SJSA1 (cell line): Measurements from ENCODE around the gene USP17L24. TPM values are rescaled to one million over a fixed set of nuclear protein-coding genes. Genes with fewer than 3 reads are reported as not detected.
"Not testable (repeated sequence)": the region's sequence is repeated elsewhere in the genome, so short reads cannot be mapped to it uniquely, and the experiment has no call there.

ENCODE experiments used
- DNase-seq, 2 experiments: peaks; one replicate each; pipeline ENCODE4 v3.0.0-alpha.2; 2015 to 2020; ENCODE audit warnings: low spot score in 2 of 2, low read depth in 1 of 2
- H3K27ac ChIP-seq: fragments of 250-450 bp; sonication (Bioruptor Pico); 2 replicates; pipeline ENCODE4 v1.5.1; 2020; ENCODE audit warnings: mild to moderate bottlenecking, moderate library complexity
- H3K27me3 ChIP-seq: fragments of 250-450 bp; sonication (Bioruptor Pico); replicated peaks from 2 replicates; pipeline ENCODE4 v1.5.1; 2020; ENCODE audit warnings: mild to moderate bottlenecking, moderate library complexity
- H3K36me3 ChIP-seq: fragments of 250-450 bp; sonication (Bioruptor Pico); 2 replicates; pipeline ENCODE4 v1.5.1; 2020; ENCODE audit warnings: mild to moderate bottlenecking
- H3K4me1 ChIP-seq: fragments of 250-450 bp; sonication (Bioruptor Pico); replicated peaks from 2 replicates; pipeline ENCODE4 v1.6.1; 2021; ENCODE audit warnings: mild to moderate bottlenecking
- H3K4me3 ChIP-seq: fragments of 250-450 bp; sonication (Bioruptor Pico); 2 replicates; pipeline ENCODE4 v1.5.1; 2020; ENCODE audit warnings: mild to moderate bottlenecking
- H3K9me3 ChIP-seq: fragments of 250-450 bp; sonication (Bioruptor Pico); replicated peaks from 2 replicates; pipeline ENCODE4 v1.5.1; 2020; ENCODE audit warnings: mild to moderate bottlenecking
- total RNA-seq: library from RNA; depleted of rRNA; stranded (reverse); fragments of >200 nt; shearing (Covaris generic); gene quantifications from 2 replicates; pipeline ENCODE4 v1.2.3, GENCODE V29; 2014; rRNA removed

USP17L24 gene
- total RNA-seq: not detected in 2 replicates

- not testable (repeated sequence) for H3K27me3 ChIP-seq, DNase-seq, H3K36me3 ChIP-seq
These were observed at the start of gene USP17L24 for GRCh38 chr4:9324865-9325264. Gene USP17L24, plus strand, starts transcription at chr4:9325165. Its CDS starts 0 bp downstream, at chr4:9325165.

GRCh38 chr4:9324191-9324590, 774 bp upstream of the USP17L24 start:
- not testable (repeated sequence) for H3K9me3 ChIP-seq, H3K27me3 ChIP-seq, DNase-seq, H3K36me3 ChIP-seq, H3K4me1 ChIP-seq, H3K4me3 ChIP-seq, H3K27ac ChIP-seq

More at GRCh38 chr4:9324865-9325264, at the start of gene USP17L24:
- H3K4me3 ChIP-seq, H3K27ac ChIP-seq, H3K4me1 ChIP-seq, H3K9me3 ChIP-seq: not testable (repeated sequence)

- H3K27me3 ChIP-seq, H3K9me3 ChIP-seq, H3K36me3 ChIP-seq, DNase-seq, H3K4me3 ChIP-seq, H3K4me1 ChIP-seq, H3K27ac ChIP-seq: not testable (repeated sequence)
These were observed 4.6 kb downstream of the USP17L24 start, which contains the start of gene USP17L25 for GRCh38 chr4:9329611-9330010. Gene USP17L25, plus strand, starts transcription at chr4:9329911. Its CDS starts 0 bp downstream, at chr4:9329911.

- H3K27me3 ChIP-seq, H3K4me3 ChIP-seq, DNase-seq, H3K27ac ChIP-seq, H3K36me3 ChIP-seq, H3K4me1 ChIP-seq, H3K9me3 ChIP-seq: not testable (repeated sequence)
These were observed 9.4 kb downstream of the USP17L24 start, which contains the start of gene USP17L26 for GRCh38 chr4:9334358-9334757. Gene USP17L26, plus strand, starts transcription at chr4:9334658. Its CDS starts 0 bp downstream, at chr4:9334658.

GRCh38 chr4:9339103-9339502, 14.1 kb downstream of the USP17L24 start, which contains the start of gene USP17L5:
Gene USP17L5, plus strand, starts transcription at chr4:9339403. Its CDS starts 0 bp downstream, at chr4:9339403.
- H3K27me3 ChIP-seq, H3K9me3 ChIP-seq, H3K36me3 ChIP-seq, H3K4me1 ChIP-seq, DNase-seq, H3K4me3 ChIP-seq, H3K27ac ChIP-seq: not testable (repeated sequence)

- not testable (repeated sequence) for H3K36me3 ChIP-seq, DNase-seq, H3K27me3 ChIP-seq, H3K4me3 ChIP-seq, H3K4me1 ChIP-seq, H3K27ac ChIP-seq, H3K9me3 ChIP-seq
These were observed 18.9 kb downstream of the USP17L24 start, which contains the start of gene USP17L27 for GRCh38 chr4:9343848-9344247. Gene USP17L27, plus strand, starts transcription at chr4:9344148. Its CDS starts 0 bp downstream, at chr4:9344148.

- DNase-seq, H3K36me3 ChIP-seq, H3K4me1 ChIP-seq, H3K9me3 ChIP-seq, H3K4me3 ChIP-seq, H3K27me3 ChIP-seq, H3K27ac ChIP-seq: not testable (repeated sequence)
These were observed 23.6 kb downstream of the USP17L24 start, which contains the start of gene USP17L28 for GRCh38 chr4:9348593-9348992. Gene USP17L28, plus strand, starts transcription at chr4:9348893. Its CDS starts 0 bp downstream, at chr4:9348893.

GRCh38 chr4:9350866-9351265, 25.9 kb downstream of the USP17L24 start:
- H3K36me3 ChIP-seq, H3K4me1 ChIP-seq, H3K27ac ChIP-seq, H3K4me3 ChIP-seq, DNase-seq, H3K27me3 ChIP-seq, H3K9me3 ChIP-seq: not testable (repeated sequence)

- H3K4me3 ChIP-seq, H3K36me3 ChIP-seq, H3K4me1 ChIP-seq, H3K9me3 ChIP-seq, H3K27me3 ChIP-seq, DNase-seq, H3K27ac ChIP-seq: not testable (repeated sequence)
These were observed 28.4 kb downstream of the USP17L24 start, which contains the start of gene USP17L29 for GRCh38 chr4:9353338-9353737. Gene USP17L29, plus strand, starts transcription at chr4:9353638. Its CDS starts 0 bp downstream, at chr4:9353638.

GRCh38 chr4:9362829-9363228, 37.9 kb downstream of the USP17L24 start, which contains the start of gene USP17L30:
Gene USP17L30, plus strand, starts transcription at chr4:9363129. Its CDS starts 0 bp downstream, at chr4:9363129.
- H3K27ac ChIP-seq, H3K36me3 ChIP-seq, H3K4me1 ChIP-seq, H3K4me3 ChIP-seq, DNase-seq, H3K27me3 ChIP-seq, H3K9me3 ChIP-seq: not testable (repeated sequence)

Other genes starting within 250 kb of the USP17L24 start
- not detected in 2 replicates for gene FAM90A26, start 154.8 kb upstream of the USP17L24 start, total RNA-seq
- not detected in 2 replicates for gene USP17L10, start 114.5 kb upstream of the USP17L24 start, total RNA-seq
- gene USP17L11, start 109.8 kb upstream of the USP17L24 start, total RNA-seq: not detected in 2 replicates
- not detected in 2 replicates for gene USP17L12, start 105.0 kb upstream of the USP17L24 start, total RNA-seq
- not detected in 2 replicates for gene USP17L13, start 100.3 kb upstream of the USP17L24 start, total RNA-seq
- gene USP17L15, start 90.8 kb upstream of the USP17L24 start, total RNA-seq: not detected in 2 replicates
- gene USP17L17, start 81.3 kb upstream of the USP17L24 start, total RNA-seq: not detected in 2 replicates
- not detected in 2 replicates for gene USP17L18, start 76.5 kb upstream of the USP17L24 start, total RNA-seq
- not detected in 2 replicates for gene USP17L19, start 71.8 kb upstream of the USP17L24 start, total RNA-seq
- not detected in 2 replicates for gene USP17L20, start 67.0 kb upstream of the USP17L24 start, total RNA-seq
- gene USP17L21, start 62.3 kb upstream of the USP17L24 start, total RNA-seq: not detected in 2 replicates
- not detected in 2 replicates for gene USP17L22, start 57.5 kb upstream of the USP17L24 start, total RNA-seq
- gene USP17L25, start 4.7 kb downstream of the USP17L24 start, total RNA-seq: not detected in 2 replicates
- not detected in 2 replicates for gene USP17L26, start 9.5 kb downstream of the USP17L24 start, total RNA-seq
- gene USP17L5, start 14.2 kb downstream of the USP17L24 start, total RNA-seq: not detected in 2 replicates
- gene USP17L27, start 19.0 kb downstream of the USP17L24 start, total RNA-seq: not detected in 2 replicates
- not detected in 2 replicates for gene USP17L28, start 23.7 kb downstream of the USP17L24 start, total RNA-seq
- not detected in 2 replicates for gene USP17L29, start 28.5 kb downstream of the USP17L24 start, total RNA-seq
- gene USP17L30, start 38.0 kb downstream of the USP17L24 start, total RNA-seq: not detected in 2 replicates
- not detected in 2 replicates for gene DEFB131A, start 119.2 kb downstream of the USP17L24 start, total RNA-seq